OCI-LY7 (cell line): Measurements from ENCODE around the gene HIVEP2.

Source experiments
- CTCF ChIP-seq: fragments of 200-600 bp; sonication (generic); conservative IDR thresholded peaks from 2 replicates; pipeline ENCODE4 v1.5.1; 2014; ENCODE audit warnings: mild to moderate bottlenecking, antibody characterized with exemption, low read length, moderate library complexity, mixed read lengths
- EZH2phosphoT487 ChIP-seq: fragments of 200-600 bp; sonication (generic); IDR thresholded peaks from 2 replicates; pipeline ENCODE4 v1.6.1; 2018; ENCODE audit warnings: low read depth, borderline replicate concordance, mild to moderate bottlenecking, mixed run types, antibody characterized with exemption, low read length, moderate library complexity, mixed read lengths

- TF ChIP-seq CTCF (no peak), EZH2phosphoT487 (no peak)
Observed at GRCh38 chr6:142846459-142846831, 98.5 kb downstream of the HIVEP2 start.
